GM21390 (cell line): ENCODE measurements around the gene MDH2.
"Not testable (repeated sequence)": the region's sequence is repeated elsewhere in the genome, so short reads cannot be mapped to it uniquely, and the experiment has no call there.

Source experiments
- ATAC-seq: cut with Tn5 transposase; IDR thresholded peaks from one replicate; pipeline ENCODE4 v1.9.1; 2021; ENCODE audit not compliant: unreplicated experiment

MDH2 gene

GRCh38 chr7:76071316-76072242 lies 23.7 kb downstream of the MDH2 start:
- ATAC-seq: no peak

GRCh38 chr7:76072243-76073148 lies 24.6 kb downstream of the MDH2 start:
- no peak for ATAC-seq

GRCh38 chr7:76073335-76073990 lies 25.6 kb downstream of the MDH2 start:
- ATAC-seq: no peak

- no peak for ATAC-seq
Measured at GRCh38 chr7:76074306-76074971, 26.5 kb downstream of the MDH2 start.

- no peak for ATAC-seq
Measured at GRCh38 chr7:76074972-76075370, 27.1 kb downstream of the MDH2 start.

- ATAC-seq: no peak
Measured at GRCh38 chr7:76076995-76077394, 29.1 kb downstream of the MDH2 start.

- no peak for ATAC-seq
Measured at GRCh38 chr7:76077435-76077834, 29.5 kb downstream of the MDH2 start.

GRCh38 chr7:76080204-76080603 lies 32.3 kb downstream of the MDH2 start:
- no peak for ATAC-seq

GRCh38 chr7:76084115-76084514 lies 36.2 kb downstream of the MDH2 start:
- not testable (repeated sequence) for ATAC-seq

GRCh38 chr7:76086070-76086469 lies 38.2 kb downstream of the MDH2 start:
- no peak for ATAC-seq

- not testable (repeated sequence) for ATAC-seq
Measured at GRCh38 chr7:76087362-76087791, 39.5 kb downstream of the MDH2 start.

- ATAC-seq: no peak
Measured at GRCh38 chr7:76089865-76090475, 42.1 kb downstream of the MDH2 start.

GRCh38 chr7:76091506-76091905 lies 43.6 kb downstream of the MDH2 start:
- ATAC-seq: no peak

- not testable (repeated sequence) for ATAC-seq
Measured at GRCh38 chr7:76093531-76093930, 45.6 kb downstream of the MDH2 start.

- not testable (repeated sequence) for ATAC-seq
Measured at GRCh38 chr7:76094326-76094725, 46.4 kb downstream of the MDH2 start.

GRCh38 chr7:76095908-76096307 lies 48.0 kb downstream of the MDH2 start:
- no peak for ATAC-seq

GRCh38 chr7:76101693-76102437 lies 54.0 kb downstream of the MDH2 start:
- not testable (repeated sequence) for ATAC-seq

GRCh38 chr7:76103788-76104187 lies 55.9 kb downstream of the MDH2 start:
- ATAC-seq: not testable (repeated sequence)

GRCh38 chr7:76106130-76106529 lies 58.2 kb downstream of the MDH2 start:
- not testable (repeated sequence) for ATAC-seq
